MG63 (cell line): ENCODE results near the gene GRID1. TPM values are rescaled to one million over a fixed set of nuclear protein-coding genes. Genes with fewer than 3 reads are reported as not detected.

Experiments used
- DNase-seq: peaks from one replicate; pipeline ENCODE4 v3.0.0-alpha.2; 2020
- H3K27me3 ChIP-seq: fragments of 250-450 bp; sonication (Bioruptor Pico); 2 replicates; pipeline ENCODE4 v1.5.1; 2020; ENCODE audit warnings: mild to moderate bottlenecking, moderate library complexity
- H3K36me3 ChIP-seq: fragments of 250-450 bp; sonication (Bioruptor Pico); 2 replicates; pipeline ENCODE4 v1.5.1; 2020; ENCODE audit warnings: mild to moderate bottlenecking, moderate library complexity
- H3K4me3 ChIP-seq: fragments of 250-450 bp; sonication (Bioruptor Pico); 2 replicates; pipeline ENCODE4 v1.5.1; 2020; ENCODE audit warnings: mild to moderate bottlenecking, moderate library complexity
- H3K9me3 ChIP-seq: fragments of 250-450 bp; sonication (Bioruptor Pico); 2 replicates; pipeline ENCODE4 v1.5.1; 2020; ENCODE audit warnings: mild to moderate bottlenecking, moderate library complexity
- total RNA-seq: library from RNA; depleted of rRNA; stranded (reverse); fragments of >200 nt; shearing (Covaris generic); gene quantifications from 2 replicates; pipeline ENCODE4 v1.2.3, GENCODE V29; 2014; ENCODE audit warnings: low replicate concordance

Gene GRID1
- total RNA-seq, 1 experiment from 2014 or later = 0.10 TPM

- no peaks in the 10 kb centered on the region for H3K36me3 ChIP-seq
- no peak for DNase-seq
- no peaks in the 10 kb centered on the region for H3K27me3 ChIP-seq
- no peaks in the 10 kb centered on the region for H3K9me3 ChIP-seq
- H3K4me3 ChIP-seq = no peak overlapping the region
Observed at GRCh38 chr10:86064931-86065662, 301.5 kb downstream of the GRID1 start.

- H3K36me3 ChIP-seq = no peaks in the 10 kb centered on the region
Observed at GRCh38 chr10:86064219-86064618, 302.4 kb downstream of the GRID1 start.

GRCh38 chr10:86063341-86063740 is 303.3 kb downstream of the GRID1 start:
- Histone ChIP-seq H3K4me3 (no peak overlapping the region), H3K36me3 (no peaks in the 10 kb centered on the region), H3K27me3 (no peaks in the 10 kb centered on the region), H3K9me3 (no peaks in the 10 kb centered on the region)
- DNase-seq = no peak

More at GRCh38 chr10:86064219-86064618, 302.4 kb downstream of the GRID1 start:
- no peak for DNase-seq
- Histone ChIP-seq H3K9me3 (no peaks in the 10 kb centered on the region), H3K27me3 (no peaks in the 10 kb centered on the region), H3K4me3 (no peak overlapping the region)

- H3K9me3 ChIP-seq = no peaks in the 10 kb centered on the region
- H3K36me3 ChIP-seq = no peaks in the 10 kb centered on the region
- DNase-seq = no peak
- no peaks in the 10 kb centered on the region for H3K27me3 ChIP-seq
- H3K4me3 ChIP-seq = no peak overlapping the region
Observed at GRCh38 chr10:86062647-86063145, 303.9 kb downstream of the GRID1 start.

- DNase-seq = no peak
Observed at GRCh38 chr10:86062198-86062550, 304.4 kb downstream of the GRID1 start.

GRCh38 chr10:86061278-86062197 is 305.1 kb downstream of the GRID1 start:
- Histone ChIP-seq H3K9me3 (no peaks in the 10 kb centered on the region), H3K27me3 (no peaks in the 10 kb centered on the region), H3K36me3 (no peaks in the 10 kb centered on the region), H3K4me3 (no peak overlapping the region)
- DNase-seq = no peak

More at GRCh38 chr10:86062198-86062550, 304.4 kb downstream of the GRID1 start:
- H3K36me3 ChIP-seq = no peaks in the 10 kb centered on the region
- H3K4me3 ChIP-seq = no peak overlapping the region
- no peaks in the 10 kb centered on the region for H3K27me3 ChIP-seq
- H3K9me3 ChIP-seq = no peaks in the 10 kb centered on the region

GRCh38 chr10:86060386-86061277 is 306.0 kb downstream of the GRID1 start:
- H3K27me3 ChIP-seq = no peaks in the 10 kb centered on the region
- no peaks in the 10 kb centered on the region for H3K36me3 ChIP-seq
- DNase-seq = no peak
- no peak overlapping the region for H3K4me3 ChIP-seq
- H3K9me3 ChIP-seq = no peaks in the 10 kb centered on the region

- no peaks in the 10 kb centered on the region for H3K27me3 ChIP-seq
Observed at GRCh38 chr10:86059892-86060291, 306.7 kb downstream of the GRID1 start.

GRCh38 chr10:86058964-86059363 is 307.6 kb downstream of the GRID1 start:
- no peak for DNase-seq
- H3K36me3 ChIP-seq = no peaks in the 10 kb centered on the region
- H3K4me3 ChIP-seq = no peak overlapping the region
- no peaks in the 10 kb centered on the region for H3K27me3 ChIP-seq
- H3K9me3 ChIP-seq = no peaks in the 10 kb centered on the region

More at GRCh38 chr10:86059892-86060291, 306.7 kb downstream of the GRID1 start:
- H3K9me3 ChIP-seq = no peaks in the 10 kb centered on the region
- H3K4me3 ChIP-seq = no peak overlapping the region
- DNase-seq = no peak
- H3K36me3 ChIP-seq = no peaks in the 10 kb centered on the region

- Histone ChIP-seq H3K27me3 (no peaks in the 10 kb centered on the region), H3K4me3 (no peak overlapping the region), H3K36me3 (no peaks in the 10 kb centered on the region), H3K9me3 (no peaks in the 10 kb centered on the region)
- DNase-seq = no peak
Observed at GRCh38 chr10:86057708-86058107, 308.9 kb downstream of the GRID1 start.

- no peaks in the 10 kb centered on the region for H3K36me3 ChIP-seq
- H3K4me3 ChIP-seq = no peak overlapping the region
- H3K27me3 ChIP-seq = no peaks in the 10 kb centered on the region
- DNase-seq = no peak
- H3K9me3 ChIP-seq = no peaks in the 10 kb centered on the region
Observed at GRCh38 chr10:86056672-86057071, 309.9 kb downstream of the GRID1 start.

- H3K27me3 ChIP-seq = no peaks in the 10 kb centered on the region
- no peaks in the 10 kb centered on the region for H3K36me3 ChIP-seq
- DNase-seq = no peak
- H3K4me3 ChIP-seq = no peak overlapping the region
- H3K9me3 ChIP-seq = no peaks in the 10 kb centered on the region
Observed at GRCh38 chr10:86055928-86056327, 310.7 kb downstream of the GRID1 start.

GRCh38 chr10:86053675-86054074 is 312.9 kb downstream of the GRID1 start:
- H3K9me3 ChIP-seq = no peaks in the 10 kb centered on the region
- no peak for DNase-seq

GRCh38 chr10:86051586-86051985 is 315.0 kb downstream of the GRID1 start:
- H3K9me3 ChIP-seq = no peaks in the 10 kb centered on the region
- no peak overlapping the region for H3K4me3 ChIP-seq
- H3K36me3 ChIP-seq = no peaks in the 10 kb centered on the region
- DNase-seq = no peak
- H3K27me3 ChIP-seq = no peaks in the 10 kb centered on the region

More at GRCh38 chr10:86053675-86054074, 312.9 kb downstream of the GRID1 start:
- Histone ChIP-seq H3K4me3 (no peak overlapping the region), H3K36me3 (no peaks in the 10 kb centered on the region), H3K27me3 (no peaks in the 10 kb centered on the region)

GRCh38 chr10:86049442-86049841 is 317.2 kb downstream of the GRID1 start:
- no peaks in the 10 kb centered on the region for H3K27me3 ChIP-seq
- DNase-seq = no peak
- H3K36me3 ChIP-seq = no peaks in the 10 kb centered on the region
- no peak overlapping the region for H3K4me3 ChIP-seq
- H3K9me3 ChIP-seq = no peaks in the 10 kb centered on the region

- H3K4me3 ChIP-seq = no peak overlapping the region
- H3K36me3 ChIP-seq = no peaks in the 10 kb centered on the region
- DNase-seq = no peak
- no peaks in the 10 kb centered on the region for H3K27me3 ChIP-seq
- no peaks in the 10 kb centered on the region for H3K9me3 ChIP-seq
Observed at GRCh38 chr10:86048973-86049372, 317.6 kb downstream of the GRID1 start.
